ENCODE data around the gene ABCC6.

GRCh38 chr16:16143038-16143763, 80.1 kb downstream of the ABCC6 start:
- TF ChIP-seq SRF (IDR thresholded peaks at IDR 0.05; ENCODE audit: low read depth): no peak
- peak; percentile 15 to 71 (median 59); a peak in 5 of 6 replicates for TF ChIP-seq CTCF (IDR thresholded peaks at IDR 0.05 in 2 of 3, conservative IDR thresholded peaks at IDR 0.05 in 1 of 3; ENCODE audit: borderline replicate concordance in 1 of 3, insufficient read depth in 1 of 3, low read depth in 2 of 3, low read length in 2 of 3)
- TF ChIP-seq EZH2phosphoT487 (IDR thresholded peaks at IDR 0.05; ENCODE audit: borderline replicate concordance): no peak
- TF ChIP-seq SP1 (IDR thresholded peaks at IDR 0.05; ENCODE audit: low read depth): no peak
- no peak for TF ChIP-seq POLR2A (IDR thresholded peaks at IDR 0.05; ENCODE audit: borderline replicate concordance, extremely low read depth, insufficient read depth, insufficient read length)
- no peak for TF ChIP-seq EZH2 (IDR thresholded peaks at IDR 0.05)

Data from HCT116 (cell line).